Psoas muscle (tissue), 8 donors: ENCODE results near the gene SPRR1A. TPM values are rescaled to one million over a fixed set of nuclear protein-coding genes. Genes with fewer than 3 reads are reported as not detected.

ENCODE experiments used
- ATAC-seq, 4 donors: fragments of 200-7000 bp; cut with Tn5 transposase; one replicate each; pipeline ENCODE4 v1.9.1; 2020; ENCODE audit warnings: moderate library complexity in 3 of 4, mild to moderate bottlenecking in 2 of 4
- DNase-seq, 2 donors: peaks; one replicate each; pipeline ENCODE4 v3.0.0-alpha.2; 2020
- H3K27ac ChIP-seq: fragments of 200-600 bp; one replicate; pipeline ENCODE4 v1.8.0; 2022
- H3K27me3 ChIP-seq, 3 donors: fragments of 200-600 bp in 1 of 3; one replicate each; pipeline versions ENCODE4 v1.6.1 to v1.8.0; 2013 to 2022; ENCODE audit warnings: low read length in 2 of 3, mild to moderate bottlenecking in 2 of 3, moderate library complexity in 1 of 3; ENCODE audit not compliant: insufficient read depth in 3 of 3
- H3K36me3 ChIP-seq, 2 donors: fragments of 200-600 bp in 1 of 2; one replicate each; pipeline versions ENCODE4 v1.6.1 to v1.8.0; 2013 to 2022; ENCODE audit warnings: low read depth in 1 of 2, mild to moderate bottlenecking in 1 of 2, moderate library complexity in 1 of 2; ENCODE audit not compliant: insufficient read depth in 1 of 2
- H3K4me1 ChIP-seq: fragments of 200-600 bp; one replicate; pipeline ENCODE4 v1.8.0; 2022
- H3K4me3 ChIP-seq: fragments of 200-600 bp; one replicate; pipeline ENCODE4 v1.8.0; 2022; ENCODE audit warnings: mild to moderate bottlenecking
- H3K9me3 ChIP-seq: fragments of 200-600 bp; one replicate; pipeline ENCODE4 v1.8.0; 2022
- WGBS, 3 donors: extraction: QIAGEN DNeasy Blood & Tissue Kit; methylation state at CpG; one replicate each; pipeline versions ENCODE4 v1.1.6 to v1.1.7; 2013; 5-methylcytosine and 5-hydroxymethylcytosine counted together
- intact Hi-C, 2 donors: fragments of 100-400 bp; cut with DNase I; formaldehyde crosslinking; loops; one replicate each; pipeline versions ENCODE4 v1.11.0 to v1.14.2; 2022
- polyA plus RNA-seq, 3 donors: library from polyadenylated mRNA; stranded (reverse); fragments of 200-250 nt; gene quantifications; one replicate each; pipeline ENCODE4 v1.2.3, GENCODE V29; 2013
- total RNA-seq, 4 donors: library from RNA; stranded (reverse); fragmentation: NEBNext Ultra II Directional in 2 of 4; extraction: Animal tissue kit (Norgen Biotek cat#: 25700) in 2 of 4; gene quantifications; one replicate each; pipeline versions ENCODE4 v1.2.1 to v1.2.4, GENCODE V29; 2021 to 2023
- TF ChIP-seq, protein P1 (sequence below): fragments of 200-600 bp; IDR thresholded peaks from one replicate; pipeline ENCODE4 v1.8.0; 2022; ENCODE audit warnings: antibody characterized with exemption
- donor health status: healthy with polysubstance abuse.
- donor health status: DM: no; HTN: no; CAD: no; lungs with moderate emphysema.
- donor health status: Bipolar disorder and iron deficiency.
- donor health status: healthy.
- donor health status: DM: yes; HTN: yes; CAD: no.
- donor health status: DM: no; HTN: no; CAD: no.
- donor health status: DM: no; HTN: no; CAD: no.
- donor health status: DM: yes; HTN: yes; CAD: no.

The SPRR1A gene
- total and polyA plus RNA-seq, 7 donors: not detected

GRCh38 chr1:152980676-152981075 is 3.2 kb upstream of the SPRR1A start:
- ATAC-seq (no peak), DNase-seq (no peak)
- Histone ChIP-seq H3K36me3 (no peaks in the 10 kb centered on the region), H3K4me1 (no peaks in the 10 kb centered on the region), H3K27me3 (peaks cover 0 to 2% (median 0%) of the 10 kb centered on the region in 3 donors), H3K27ac (no peak overlapping the region), H3K9me3 (no peaks in the 10 kb centered on the region), H3K4me3 (no peak overlapping the region)
- 55 to 78% (median 73%) methylated on average over 1 of the region's 1 CpG for WGBS, 3 donors
- intact Hi-C loops: no loop called here
- TF ChIP-seq, protein P1, sequence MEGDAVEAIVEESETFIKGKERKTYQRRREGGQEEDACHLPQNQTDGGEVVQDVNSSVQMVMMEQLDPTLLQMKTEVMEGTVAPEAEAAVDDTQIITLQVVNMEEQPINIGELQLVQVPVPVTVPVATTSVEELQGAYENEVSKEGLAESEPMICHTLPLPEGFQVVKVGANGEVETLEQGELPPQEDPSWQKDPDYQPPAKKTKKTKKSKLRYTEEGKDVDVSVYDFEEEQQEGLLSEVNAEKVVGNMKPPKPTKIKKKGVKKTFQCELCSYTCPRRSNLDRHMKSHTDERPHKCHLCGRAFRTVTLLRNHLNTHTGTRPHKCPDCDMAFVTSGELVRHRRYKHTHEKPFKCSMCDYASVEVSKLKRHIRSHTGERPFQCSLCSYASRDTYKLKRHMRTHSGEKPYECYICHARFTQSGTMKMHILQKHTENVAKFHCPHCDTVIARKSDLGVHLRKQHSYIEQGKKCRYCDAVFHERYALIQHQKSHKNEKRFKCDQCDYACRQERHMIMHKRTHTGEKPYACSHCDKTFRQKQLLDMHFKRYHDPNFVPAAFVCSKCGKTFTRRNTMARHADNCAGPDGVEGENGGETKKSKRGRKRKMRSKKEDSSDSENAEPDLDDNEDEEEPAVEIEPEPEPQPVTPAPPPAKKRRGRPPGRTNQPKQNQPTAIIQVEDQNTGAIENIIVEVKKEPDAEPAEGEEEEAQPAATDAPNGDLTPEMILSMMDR: no peak

GRCh38 chr1:152981146-152981871 is 2.6 kb upstream of the SPRR1A start:
- DNase-seq (no peak), ATAC-seq (no peak)
- Histone ChIP-seq H3K4me3 (no peak overlapping the region), H3K4me1 (no peaks in the 10 kb centered on the region), H3K27me3 (peaks cover 0 to 2% (median 0%) of the 10 kb centered on the region in 3 donors), H3K36me3 (no peaks in the 10 kb centered on the region), H3K9me3 (no peaks in the 10 kb centered on the region), H3K27ac (no peak overlapping the region)
- WGBS, 3 donors: 82 to 84% (median 83%) methylated on average over 6 of the region's 6 CpGs
- TF ChIP-seq, protein P1: no peak
- intact Hi-C loops: no loop called here

DNA sequence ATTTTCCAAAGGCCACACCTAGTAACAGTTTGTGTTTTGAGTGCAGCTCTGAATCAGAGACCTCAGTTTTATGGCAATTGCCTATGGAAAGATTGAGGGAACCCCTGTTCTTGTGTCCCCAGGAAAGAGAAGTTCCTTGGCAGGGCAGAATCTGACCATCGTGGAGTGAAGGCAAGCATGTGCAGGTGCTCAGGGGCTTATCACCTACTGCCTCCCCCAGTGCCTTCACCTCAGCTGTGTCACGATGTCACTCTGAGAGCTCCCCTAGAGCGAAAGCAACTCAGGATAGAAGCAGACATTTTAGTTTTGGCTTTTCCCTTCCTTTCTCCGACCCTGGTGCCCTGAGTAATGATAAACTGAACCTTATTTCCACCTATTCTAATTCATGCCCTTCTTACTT is 1.8 kb upstream of the SPRR1A start:
- TF ChIP-seq, protein P1: no peak
- Histone ChIP-seq H3K27me3 (peaks cover 0 to 2% (median 0%) of the 10 kb centered on the region in 3 donors), H3K4me3 (no peak overlapping the region), H3K27ac (no peak overlapping the region), H3K4me1 (no peaks in the 10 kb centered on the region), H3K36me3 (no peaks in the 10 kb centered on the region), H3K9me3 (no peaks in the 10 kb centered on the region)
- 71 to 79% (median 75%) methylated on average over 4 of the region's 4 CpGs for WGBS, 3 donors
- intact Hi-C loops: no loop called here
- no peak for ATAC-seq
- no peak for DNase-seq

- H3K27me3 ChIP-seq: peaks cover 0 to 1% (median 0%) of the 10 kb centered on the region in 3 donors
- no peaks in the 10 kb centered on the region for H3K4me1 ChIP-seq
- H3K9me3 ChIP-seq: no peaks in the 10 kb centered on the region
- no peak for DNase-seq
- TF ChIP-seq, protein P1: no peak
- ATAC-seq: no peak
- intact Hi-C loops: no loop called here
- no peaks in the 10 kb centered on the region for H3K36me3 ChIP-seq
- H3K27ac ChIP-seq: no peak overlapping the region
- no peak overlapping the region for H3K4me3 ChIP-seq
Measured at GRCh38 chr1:152983234-152983633, 647 bp upstream of the SPRR1A start.

DNA sequence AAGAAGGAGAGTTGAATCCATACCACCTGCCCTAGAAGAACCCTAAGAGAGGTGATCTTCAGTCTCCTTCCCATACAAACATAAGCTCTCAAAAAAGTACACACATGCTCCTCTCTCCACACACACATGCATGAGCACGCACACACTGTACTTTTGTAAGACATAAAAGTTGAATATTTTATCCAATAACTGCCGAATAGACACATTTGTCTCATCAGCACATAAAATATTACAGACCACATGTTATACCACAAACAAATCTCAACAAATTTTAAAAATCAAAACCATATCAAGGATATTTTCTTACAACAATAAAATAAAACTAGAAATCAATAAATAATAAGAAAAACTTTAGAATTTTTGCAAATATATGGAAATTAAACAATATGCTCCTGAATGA is 2.7 kb downstream of the SPRR1A start:
- H3K4me1 ChIP-seq: no peaks in the 10 kb centered on the region
- 85 to 91% (median 88%) methylated on average over 2 of the region's 2 CpGs for WGBS, 3 donors
- DNase-seq: no peak
- no peaks in the 10 kb centered on the region for H3K27me3 ChIP-seq
- no peaks in the 10 kb centered on the region for H3K9me3 ChIP-seq
- no peaks in the 10 kb centered on the region for H3K36me3 ChIP-seq
- ATAC-seq: no peak
- TF ChIP-seq, protein P1: no peak
- H3K27ac ChIP-seq: no peak overlapping the region
- intact Hi-C loops: no loop called here
- H3K4me3 ChIP-seq: no peak overlapping the region
